ENCODE data around the gene AFDN. TPM values are rescaled to one million over a fixed set of nuclear protein-coding genes. Genes with fewer than 3 reads are reported as not detected.

The AFDN gene
- total RNA-seq, 3 donors from 2014 or later: 93.1 to 292 (median 170) TPM

- H3K4me3 ChIP-seq: no peak overlapping the region
- no peaks in the 10 kb centered on the region for H3K9me3 ChIP-seq
- H3K36me3 ChIP-seq: no peaks in the 10 kb centered on the region
- DNase-seq (ENCODE audit: low spot score in 2 of 2): no peak
- H3K27me3 ChIP-seq: no peaks in the 10 kb centered on the region
- no peak overlapping the region for H3K27ac ChIP-seq
- H3K4me1 ChIP-seq: no peaks in the 10 kb centered on the region
- no peak for TF ChIP-seq POLR2A (IDR thresholded peaks at IDR 0.05)
- no peak for TF ChIP-seq POLR2AphosphoS5 (IDR thresholded peaks at IDR 0.05)
- TF ChIP-seq CTCF (IDR thresholded peaks at IDR 0.05): no peak
- intact Hi-C loops (cut with DNase I; ENCODE audit: low total_unique reads): no loop called here
Observed at GRCh38 chr6:167811040-167811439, 15.7 kb upstream of the AFDN start.

GRCh38 chr6:167811442-167812087 lies 15.1 kb upstream of the AFDN start:
- no peak overlapping the region for H3K4me3 ChIP-seq
- H3K27me3 ChIP-seq: no peaks in the 10 kb centered on the region
- no peak overlapping the region for H3K27ac ChIP-seq
- H3K4me1 ChIP-seq: no peaks in the 10 kb centered on the region
- no peak for DNase-seq (ENCODE audit: low spot score in 2 of 2)
- intact Hi-C loops (cut with DNase I; ENCODE audit: low total_unique reads): no loop called here
- TF ChIP-seq CTCF (IDR thresholded peaks at IDR 0.05) (no peak), POLR2A (IDR thresholded peaks at IDR 0.05) (no peak), POLR2AphosphoS5 (IDR thresholded peaks at IDR 0.05) (no peak)
- no peaks in the 10 kb centered on the region for H3K36me3 ChIP-seq
- no peaks in the 10 kb centered on the region for H3K9me3 ChIP-seq

- intact Hi-C loops (cut with DNase I; ENCODE audit: low total_unique reads): no loop called here
- Histone ChIP-seq H3K4me3 (no peak overlapping the region), H3K27me3 (no peaks in the 10 kb centered on the region), H3K36me3 (no peaks in the 10 kb centered on the region), H3K4me1 (no peaks in the 10 kb centered on the region), H3K27ac (no peak overlapping the region), H3K9me3 (no peaks in the 10 kb centered on the region)
- DNase-seq (ENCODE audit: low spot score in 2 of 2): no peak
- TF ChIP-seq CTCF (IDR thresholded peaks at IDR 0.05) (no peak), POLR2A (IDR thresholded peaks at IDR 0.05) (no peak), POLR2AphosphoS5 (IDR thresholded peaks at IDR 0.05) (no peak)
Observed at GRCh38 chr6:167812088-167812487, 14.6 kb upstream of the AFDN start.

GRCh38 chr6:167815296-167815980 lies 11.3 kb upstream of the AFDN start:
- Histone ChIP-seq H3K27me3 (no peaks in the 10 kb centered on the region), H3K36me3 (no peaks in the 10 kb centered on the region), H3K4me3 (no peak overlapping the region), H3K9me3 (no peaks in the 10 kb centered on the region), H3K4me1 (no peaks in the 10 kb centered on the region), H3K27ac (no peak overlapping the region)
- DNase-seq (ENCODE audit: low spot score in 2 of 2): no peak
- intact Hi-C loops (cut with DNase I; ENCODE audit: low total_unique reads): no loop called here
- TF ChIP-seq CTCF (IDR thresholded peaks at IDR 0.05) (no peak), POLR2A (IDR thresholded peaks at IDR 0.05) (no peak), POLR2AphosphoS5 (IDR thresholded peaks at IDR 0.05) (no peak)

GRCh38 chr6:167817016-167817415 lies 9.7 kb upstream of the AFDN start:
- TF ChIP-seq POLR2A (IDR thresholded peaks at IDR 0.05) (no peak), POLR2AphosphoS5 (IDR thresholded peaks at IDR 0.05) (no peak), CTCF (IDR thresholded peaks at IDR 0.05) (no peak)
- H3K27me3 ChIP-seq: no peaks in the 10 kb centered on the region
- H3K9me3 ChIP-seq: no peaks in the 10 kb centered on the region
- no peak overlapping the region for H3K27ac ChIP-seq
- no peak overlapping the region for H3K4me3 ChIP-seq
- no peak for DNase-seq (ENCODE audit: low spot score in 2 of 2)
- intact Hi-C loops (cut with DNase I; ENCODE audit: low total_unique reads): no loop called here
- H3K36me3 ChIP-seq: no peaks in the 10 kb centered on the region
- no peaks in the 10 kb centered on the region for H3K4me1 ChIP-seq
